ENCODE results near the gene P2RY8. TPM values are rescaled to one million over a fixed set of nuclear protein-coding genes. Genes with fewer than 3 reads are reported as not detected.
"Not testable (repeated sequence)": the region's sequence is repeated elsewhere in the genome, so short reads cannot be mapped to it uniquely, and the experiment has no call there.

The P2RY8 gene
- total RNA-seq, 1 experiment from 2014 or later, result 0.37 TPM

- H3K27ac Mint-ChIP-seq, result no peak overlapping the region
Measured at GRCh38 chrX:1542994-1543725, 6.2 kb upstream of the P2RY8 start.

GRCh38 chrX:1539146-1539545 is 2.2 kb upstream of the P2RY8 start:
- H3K9me3 Mint-ChIP-seq; H3K36me3 Mint-ChIP-seq; CTCF ChIA-PET; H3K4me3 Mint-ChIP-seq; POLR2A ChIA-PET; H3K27me3 Mint-ChIP-seq (ENCODE audit: low read depth); DNase-seq (ENCODE audit: low spot score); H3K4me1 Mint-ChIP-seq; ATAC-seq; H3K27ac Mint-ChIP-seq: not testable (repeated sequence)

More at GRCh38 chrX:1542994-1543725, 6.2 kb upstream of the P2RY8 start:
- no peak overlapping the region for H3K4me3 Mint-ChIP-seq
- POLR2A ChIA-PET, result no interaction called here
- TF ChIP-seq MXD4 (CRISPR knock-in tag; IDR thresholded peaks at IDR 0.05; ENCODE audit: borderline replicate concordance) (no peak), ZNF425 (CRISPR knock-in tag; conservative IDR thresholded peaks at IDR 0.05) (no peak), SP1 (CRISPR knock-in tag; conservative IDR thresholded peaks at IDR 0.05) (no peak), FOXP1 (CRISPR knock-in tag; IDR thresholded peaks at IDR 0.05; ENCODE audit: borderline replicate concordance) (no peak), MLX (CRISPR knock-in tag; IDR thresholded peaks at IDR 0.05) (no peak), ATF3 (CRISPR knock-in tag; conservative IDR thresholded peaks at IDR 0.05) (no peak), CREM (CRISPR knock-in tag; IDR thresholded peaks at IDR 0.05) (no peak), PREB (CRISPR knock-in tag; IDR thresholded peaks at IDR 0.05; ENCODE audit: borderline replicate concordance) (no peak), E2F5 (CRISPR knock-in tag; IDR thresholded peaks at IDR 0.05) (no peak), JUN (CRISPR knock-in tag; IDR thresholded peaks at IDR 0.05) (no peak)
- ATAC-seq, result no peak
- CTCF ChIA-PET, result no interaction called here
- no peaks in the 10 kb centered on the region for H3K4me1 Mint-ChIP-seq
- H3K36me3 Mint-ChIP-seq, result no peaks in the 10 kb centered on the region
- H3K9me3 Mint-ChIP-seq, result peaks cover 6% of the 10 kb centered on the region
- no peak for DNase-seq (ENCODE audit: low spot score)
- H3K27me3 Mint-ChIP-seq (ENCODE audit: low read depth), result no peaks in the 10 kb centered on the region

GRCh38 chrX:1537716-1538090 is 718 bp upstream of the P2RY8 start:
- H3K36me3 Mint-ChIP-seq; H3K9me3 Mint-ChIP-seq; CTCF ChIA-PET; H3K27me3 Mint-ChIP-seq (ENCODE audit: low read depth); H3K4me3 Mint-ChIP-seq; ATAC-seq; H3K27ac Mint-ChIP-seq; H3K4me1 Mint-ChIP-seq; DNase-seq (ENCODE audit: low spot score); POLR2A ChIA-PET: not testable (repeated sequence)

GRCh38 chrX:1536712-1537030 is 314 bp downstream of the P2RY8 start:
- no peak for ATAC-seq
- TF ChIP-seq ZNF512 (CRISPR knock-in tag; IDR thresholded peaks at IDR 0.05; ENCODE audit: borderline replicate concordance) (no peak), TCF7 (CRISPR knock-in tag; IDR thresholded peaks at IDR 0.05; ENCODE audit: low read depth) (no peak), GRHL2 (CRISPR knock-in tag; IDR thresholded peaks at IDR 0.05; ENCODE audit: insufficient replicate concordance, severe bottlenecking) (no peak), ZNF263 (CRISPR knock-in tag; IDR thresholded peaks at IDR 0.05; ENCODE audit: low read depth) (no peak), RELA (CRISPR knock-in tag; IDR thresholded peaks at IDR 0.05; ENCODE audit: borderline replicate concordance) (no peak), MLX (CRISPR knock-in tag; IDR thresholded peaks at IDR 0.05) (no peak), ATF3 (CRISPR knock-in tag; conservative IDR thresholded peaks at IDR 0.05) (no peak), E2F5 (CRISPR knock-in tag; IDR thresholded peaks at IDR 0.05) (no peak), ZBTB43 (CRISPR knock-in tag; IDR thresholded peaks at IDR 0.05) (no peak)

More at GRCh38 chrX:1536712-1537030, 314 bp downstream of the P2RY8 start:
- Mint-ChIP-seq H3K27ac (no peak overlapping the region), H3K4me3 (no peak overlapping the region), H3K9me3 (no peaks in the 10 kb centered on the region), H3K27me3 (ENCODE audit: low read depth) (no peaks in the 10 kb centered on the region), H3K36me3 (no peaks in the 10 kb centered on the region), H3K4me1 (no peaks in the 10 kb centered on the region)
- POLR2A ChIA-PET, result no interaction called here
- CTCF ChIA-PET, result no interaction called here
- DNase-seq (ENCODE audit: low spot score), result no peak
